DOHH2 (cell line): ENCODE data around the gene NCAM1.
A peak's percentile ranks its signal among the peaks of the same experiment; 100 is the strongest.

Experiments used
- H3F3A ChIP-seq: fragments of 200-600 bp; sonication (generic), shearing (Covaris generic); 2 replicates; pipeline ENCODE4 v1.6.0; 2016; ENCODE audit warnings: antibody characterized with exemption, mild to moderate bottlenecking; ENCODE audit not compliant: control insufficient read depth, insufficient read depth
- H3K27ac ChIP-seq: fragments of 200-600 bp; sonication (generic); 2 replicates; pipeline ENCODE4 v1.5.1; 2014; ENCODE audit warnings: low read depth, mild to moderate bottlenecking, low read length, moderate library complexity
- H3K27me3 ChIP-seq: fragments of 200-600 bp; sonication (generic); 2 replicates; pipeline ENCODE4 v1.6.1; 2014; ENCODE audit warnings: mild to moderate bottlenecking, low read length, mixed read lengths; ENCODE audit not compliant: control insufficient read depth
- H3K36me3 ChIP-seq: fragments of 200-600 bp; sonication (generic); 2 replicates; pipeline ENCODE4 v1.6.1; 2014; ENCODE audit warnings: mild to moderate bottlenecking, low read length, moderate library complexity, mixed read lengths; ENCODE audit not compliant: control insufficient read depth
- H3K4me1 ChIP-seq: fragments of 200-600 bp; sonication (generic); 2 replicates; pipeline ENCODE4 v1.6.1; 2014; ENCODE audit warnings: mild to moderate bottlenecking, low read length, mixed read lengths; ENCODE audit not compliant: control insufficient read depth
- H3K4me2 ChIP-seq: fragments of 200-600 bp; sonication (generic); 2 replicates; pipeline ENCODE4 v1.6.0; 2014; ENCODE audit warnings: mild to moderate bottlenecking, low read length, moderate library complexity
- H3K4me3 ChIP-seq: fragments of 200-600 bp; sonication (generic); 2 replicates; pipeline ENCODE4 v1.5.1; 2014; ENCODE audit warnings: mild to moderate bottlenecking, low read length, mixed read lengths
- H3K79me2 ChIP-seq: fragments of 200-600 bp; sonication (generic); 2 replicates; pipeline ENCODE4 v1.6.1; 2014; ENCODE audit warnings: mild to moderate bottlenecking, low read length, mixed read lengths; ENCODE audit not compliant: control insufficient read depth
- H3K9me2 ChIP-seq: fragments of 200-600 bp; sonication (generic); replicated peaks from 2 replicates; pipeline ENCODE4 v1.6.1; 2014; ENCODE audit warnings: mild to moderate bottlenecking, low read length, mixed read lengths; ENCODE audit not compliant: control insufficient read depth
- H3K9me3 ChIP-seq: fragments of 200-600 bp; sonication (generic); 2 replicates; pipeline ENCODE4 v1.6.1; 2014; ENCODE audit warnings: antibody characterized with exemption, low read length, mixed read lengths; ENCODE audit not compliant: control insufficient read depth, insufficient read depth
- H4K20me1 ChIP-seq: fragments of 200-600 bp; sonication (generic); 2 replicates; pipeline ENCODE4 v1.6.0; 2014; ENCODE audit warnings: low read depth, mild to moderate bottlenecking, antibody characterized with exemption, low read length, moderate library complexity; ENCODE audit not compliant: control insufficient read depth, insufficient read depth
- CTCF ChIP-seq: fragments of 200-600 bp; sonication (generic); IDR thresholded peaks from one replicate; pipeline ENCODE4 v1.5.1; 2014; ENCODE audit warnings: antibody characterized with exemption, mild to moderate bottlenecking, low read depth, low read length; ENCODE audit not compliant: poor library complexity, severe bottlenecking
- EZH2phosphoT487 ChIP-seq: fragments of 200-600 bp; sonication (generic); IDR thresholded peaks from 2 replicates; pipeline ENCODE4 v1.6.1; 2017; ENCODE audit warnings: borderline replicate concordance, mild to moderate bottlenecking, antibody characterized with exemption, low read length, moderate library complexity, mixed read lengths

NCAM1 gene

GRCh38 chr11:113304916-113305315 is 343.7 kb downstream of the NCAM1 start:
- Histone ChIP-seq H3K9me3 (no peaks in the 10 kb centered on the region), H3K27me3 (0 out of 2 replicates have a peak, but pooled peaks cover 3% of the 10 kb centered on the region), H3K27ac (no peak overlapping the region), H3K9me2 (no peaks in the 10 kb centered on the region), H3K79me2 (no peaks in the 10 kb centered on the region), H3F3A (no peaks in the 10 kb centered on the region), H3K4me3 (no peak overlapping the region), H4K20me1 (no peaks in the 10 kb centered on the region), H3K4me2 (no peak overlapping the region), H3K36me3 (no peaks in the 10 kb centered on the region), H3K4me1 (no peaks in the 10 kb centered on the region)
- TF ChIP-seq CTCF, result no peak
- TF ChIP-seq EZH2phosphoT487, result no peak

GRCh38 chr11:113305440-113306336 is 344.5 kb downstream of the NCAM1 start:
- Histone ChIP-seq H3K9me2 (no peaks in the 10 kb centered on the region), H3K27ac (no peak overlapping the region), H3K36me3 (no peaks in the 10 kb centered on the region), H4K20me1 (no peaks in the 10 kb centered on the region), H3K27me3 (0 out of 2 replicates have a peak, but pooled peaks cover 3% of the 10 kb centered on the region), H3K4me1 (no peaks in the 10 kb centered on the region), H3K4me2 (no peak overlapping the region), H3K79me2 (no peaks in the 10 kb centered on the region), H3K9me3 (no peaks in the 10 kb centered on the region), H3F3A (no peaks in the 10 kb centered on the region), H3K4me3 (no peak overlapping the region)
- TF ChIP-seq EZH2phosphoT487 (no peak), CTCF (peak; percentile 84)

- H3F3A ChIP-seq, result no peaks in the 10 kb centered on the region
- H3K79me2 ChIP-seq, result no peaks in the 10 kb centered on the region
- H3K4me3 ChIP-seq, result no peak overlapping the region
- H3K4me2 ChIP-seq, result no peak overlapping the region
- H3K9me2 ChIP-seq, result no peaks in the 10 kb centered on the region
- H3K36me3 ChIP-seq, result no peaks in the 10 kb centered on the region
- TF ChIP-seq EZH2phosphoT487 (no peak), CTCF (no peak)
- H3K27me3 ChIP-seq, result 0 out of 2 replicates have a peak, but pooled peaks cover 3% of the 10 kb centered on the region
- peaks cover 4% of the 10 kb centered on the region for H3K4me1 ChIP-seq
- H3K9me3 ChIP-seq, result no peaks in the 10 kb centered on the region
- H4K20me1 ChIP-seq, result no peaks in the 10 kb centered on the region
- H3K27ac ChIP-seq, result no peak overlapping the region
Observed at GRCh38 chr11:113308601-113309000, 347.4 kb downstream of the NCAM1 start.
